ENCODE data around the gene RILP. TPM values are rescaled to one million over a fixed set of nuclear protein-coding genes. Genes with fewer than 3 reads are reported as not detected.

Gene RILP
- total RNA-seq, 4 donors from 2014 or later, result 11.9 to 26.0 (median 20.1) TPM

GRCh38 chr17:1645207-1646171 is 4.2 kb downstream of the RILP start, which contains the start of gene SCARF1:
Gene SCARF1 (minus strand): TSS chr17:1645732. CDS start chr17:1645697, 35 bp downstream.
- Histone ChIP-seq H3K9me3 (no peaks in the 10 kb centered on the region), H3K27me3 (no peaks in the 10 kb centered on the region), H3K4me1 (peaks cover 48% of the 10 kb centered on the region), H3K36me3 (peaks cover 1% of the 10 kb centered on the region), H3K4me3 (peak within 1 kb of the TSS; percentile 59), H3K27ac (peak within 1 kb of the TSS; percentile 39)
- TF ChIP-seq POLR2A (IDR thresholded peaks at IDR 0.05) (no peak), EP300 (IDR thresholded peaks at IDR 0.05) (no peak), CTCF (IDR thresholded peaks at IDR 0.05) (no peak), POLR2AphosphoS5 (IDR thresholded peaks at IDR 0.05) (no peak)
- 62% methylated on average over 20 of the region's 25 CpGs for WGBS
- no peak for DNase-seq (ENCODE audit: low spot score in 2 of 2)

DNA sequence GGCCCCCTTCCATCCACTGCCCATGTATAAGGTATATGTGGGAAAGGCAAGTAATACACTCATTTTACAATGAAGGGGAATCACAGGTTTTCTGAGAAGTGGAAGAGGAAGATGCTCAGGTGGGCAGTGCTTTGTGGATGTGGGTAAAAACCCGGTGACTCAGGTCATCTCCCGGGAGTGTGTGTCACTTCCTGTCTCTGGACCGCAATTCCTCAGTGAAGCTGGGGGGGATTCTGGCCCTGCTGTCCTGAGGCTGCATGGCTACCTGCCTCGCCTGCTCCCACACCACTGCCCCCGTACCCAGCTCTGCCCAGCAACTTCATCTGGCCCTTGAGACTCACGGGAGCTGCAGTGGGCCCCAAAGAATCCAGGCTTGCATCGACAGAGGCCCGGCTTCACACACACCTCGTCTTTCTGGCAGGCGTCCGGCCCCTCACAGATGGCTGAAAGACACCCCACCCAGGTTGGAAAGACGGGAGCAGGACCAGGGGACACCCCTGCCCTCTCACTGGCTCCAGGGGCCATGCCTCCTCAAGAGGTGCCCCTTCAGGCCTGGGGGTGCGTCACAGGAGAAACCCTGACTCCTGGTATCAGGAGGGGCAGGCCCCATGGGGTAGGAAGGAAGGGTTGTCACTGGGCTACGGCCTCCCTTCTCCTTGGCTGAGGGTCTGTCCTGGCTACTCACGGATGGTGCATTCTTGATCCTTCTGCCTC is 5.0 kb downstream of the RILP start:
- WGBS, result 59% methylated on average over 11 of the region's 15 CpGs
- Histone ChIP-seq H3K4me1 (peaks cover 40% of the 10 kb centered on the region), H3K27me3 (no peaks in the 10 kb centered on the region), H3K36me3 (no peaks in the 10 kb centered on the region), H3K4me3 (peak overlapping the region; percentile 59), H3K27ac (peak overlapping the region; percentile 39), H3K9me3 (no peaks in the 10 kb centered on the region)
- DNase-seq (ENCODE audit: low spot score in 2 of 2), result no peak
- TF ChIP-seq POLR2AphosphoS5 (IDR thresholded peaks at IDR 0.05), result no peak
- no peak for TF ChIP-seq CTCF (IDR thresholded peaks at IDR 0.05)
- TF ChIP-seq EP300 (IDR thresholded peaks at IDR 0.05), result no peak
- TF ChIP-seq POLR2A (IDR thresholded peaks at IDR 0.05), result no peak

- WGBS, result 66% methylated on average over 3 of the region's 13 CpGs
- peak overlapping the region; percentile 59 for H3K4me3 ChIP-seq
- H3K9me3 ChIP-seq, result no peaks in the 10 kb centered on the region
- no peaks in the 10 kb centered on the region for H3K36me3 ChIP-seq
- DNase-seq (ENCODE audit: low spot score in 2 of 2), result no peak
- no peaks in the 10 kb centered on the region for H3K27me3 ChIP-seq
- peaks cover 39% of the 10 kb centered on the region for H3K4me1 ChIP-seq
- H3K27ac ChIP-seq, result peak overlapping the region; percentile 2
- no peak for TF ChIP-seq POLR2A (IDR thresholded peaks at IDR 0.05)
- TF ChIP-seq EP300 (IDR thresholded peaks at IDR 0.05), result no peak
- TF ChIP-seq POLR2AphosphoS5 (IDR thresholded peaks at IDR 0.05), result no peak
- no peak for TF ChIP-seq CTCF (IDR thresholded peaks at IDR 0.05)
Measured at GRCh38 chr17:1643999-1644492, 5.6 kb downstream of the RILP start.

DNA sequence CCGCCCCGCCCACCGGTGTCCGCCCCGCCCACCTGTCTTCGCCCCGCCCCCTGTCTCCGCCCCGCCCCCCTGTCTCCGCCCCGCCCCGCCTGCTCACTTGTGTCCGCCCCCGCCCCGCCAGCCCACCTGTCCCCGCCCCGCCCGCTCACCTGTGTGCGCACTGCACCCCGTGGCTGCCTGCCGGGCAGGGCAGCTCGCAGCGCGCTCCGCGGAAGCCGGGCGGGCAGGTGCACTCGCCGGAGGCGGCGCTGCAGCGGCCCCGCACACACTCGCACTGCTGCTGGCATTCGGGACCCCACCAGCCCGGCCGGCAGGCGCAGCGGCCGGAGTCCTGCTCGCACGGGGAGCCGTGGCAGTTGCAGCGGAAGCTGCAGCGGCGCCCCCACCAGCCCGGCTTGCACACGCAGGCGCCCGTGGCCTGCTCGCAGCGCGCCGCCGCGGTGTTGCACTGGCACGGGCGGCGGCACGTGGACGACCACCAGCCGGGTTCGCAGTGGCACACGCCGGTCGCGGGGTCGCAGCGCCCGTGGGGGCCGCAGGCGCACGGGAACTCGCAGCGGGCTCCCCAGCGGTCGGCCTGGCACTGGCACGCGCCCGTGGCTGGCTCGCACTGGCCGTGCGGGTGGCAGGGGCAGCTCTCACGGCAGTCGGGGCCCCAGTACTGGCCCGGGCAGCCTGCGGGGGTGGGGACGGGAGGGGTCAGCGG is 6.2 kb downstream of the RILP start:
- Histone ChIP-seq H3K27ac (no peak overlapping the region), H3K4me3 (peak overlapping the region; percentile 59), H3K9me3 (no peaks in the 10 kb centered on the region), H3K4me1 (peaks cover 36% of the 10 kb centered on the region), H3K27me3 (no peaks in the 10 kb centered on the region), H3K36me3 (no peaks in the 10 kb centered on the region)
- no peak for DNase-seq (ENCODE audit: low spot score in 2 of 2)
- no CpG with 5 or more reads among the region's 90 CpGs for WGBS
- no peak for TF ChIP-seq POLR2A (IDR thresholded peaks at IDR 0.05)
- TF ChIP-seq CTCF (IDR thresholded peaks at IDR 0.05), result peak in 1 of 2 donors; percentile 37
